ENCODE measurements around the gene TCAP.
A peak's percentile ranks its signal among the peaks of the same experiment; 100 is the strongest.
"Not testable (repeated sequence)": the region's sequence is repeated elsewhere in the genome, so short reads cannot be mapped to it uniquely, and the experiment has no call there.

Gene TCAP

DNA sequence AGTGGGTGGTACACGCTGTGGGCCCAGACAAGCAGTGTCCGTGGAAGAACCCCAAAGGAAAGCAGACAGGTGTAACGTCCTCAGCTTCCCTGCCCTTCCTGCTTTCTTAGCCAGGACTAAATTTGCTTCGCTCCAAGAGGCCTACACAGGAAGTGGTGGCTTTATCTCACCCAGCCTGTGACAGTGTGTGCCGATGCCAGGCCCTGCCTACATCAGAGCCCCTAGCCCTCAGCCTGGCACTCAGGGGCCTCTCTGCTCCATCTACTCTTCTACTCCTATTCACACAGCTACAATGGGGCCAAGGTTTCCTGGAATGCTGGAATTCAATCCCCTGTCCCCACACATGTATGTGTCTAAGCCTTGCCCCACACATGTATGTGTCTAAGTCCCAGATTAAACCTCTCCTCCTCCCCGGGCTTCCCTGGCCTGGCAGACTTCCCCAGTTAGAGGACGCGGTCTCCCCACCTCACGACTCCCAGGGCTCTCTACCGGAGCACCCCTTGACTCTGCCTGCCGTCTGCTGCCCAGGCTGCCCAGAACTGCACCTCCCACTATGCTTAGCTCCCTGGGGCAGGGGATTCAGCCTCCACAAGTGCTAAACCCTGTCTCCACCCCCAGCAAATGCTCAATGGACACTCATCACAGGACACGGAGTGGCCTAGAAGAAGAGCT, 14.5 kb downstream of the TCAP start:
- no peak for DNase-seq (ENCODE audit: low read depth in 2 of 2)

- DNase-seq (ENCODE audit: low read depth in 2 of 2): no peak
Measured at GRCh38 chr17:39683295-39683939, 18.3 kb downstream of the TCAP start.

- no peak for DNase-seq (ENCODE audit: low read depth in 2 of 2)
Measured at GRCh38 chr17:39684369-39685192, 19.4 kb downstream of the TCAP start.

GRCh38 chr17:39687101-39687545, 22.0 kb downstream of the TCAP start:
- DNase-seq (ENCODE audit: low read depth in 2 of 2): no peak

DNA sequence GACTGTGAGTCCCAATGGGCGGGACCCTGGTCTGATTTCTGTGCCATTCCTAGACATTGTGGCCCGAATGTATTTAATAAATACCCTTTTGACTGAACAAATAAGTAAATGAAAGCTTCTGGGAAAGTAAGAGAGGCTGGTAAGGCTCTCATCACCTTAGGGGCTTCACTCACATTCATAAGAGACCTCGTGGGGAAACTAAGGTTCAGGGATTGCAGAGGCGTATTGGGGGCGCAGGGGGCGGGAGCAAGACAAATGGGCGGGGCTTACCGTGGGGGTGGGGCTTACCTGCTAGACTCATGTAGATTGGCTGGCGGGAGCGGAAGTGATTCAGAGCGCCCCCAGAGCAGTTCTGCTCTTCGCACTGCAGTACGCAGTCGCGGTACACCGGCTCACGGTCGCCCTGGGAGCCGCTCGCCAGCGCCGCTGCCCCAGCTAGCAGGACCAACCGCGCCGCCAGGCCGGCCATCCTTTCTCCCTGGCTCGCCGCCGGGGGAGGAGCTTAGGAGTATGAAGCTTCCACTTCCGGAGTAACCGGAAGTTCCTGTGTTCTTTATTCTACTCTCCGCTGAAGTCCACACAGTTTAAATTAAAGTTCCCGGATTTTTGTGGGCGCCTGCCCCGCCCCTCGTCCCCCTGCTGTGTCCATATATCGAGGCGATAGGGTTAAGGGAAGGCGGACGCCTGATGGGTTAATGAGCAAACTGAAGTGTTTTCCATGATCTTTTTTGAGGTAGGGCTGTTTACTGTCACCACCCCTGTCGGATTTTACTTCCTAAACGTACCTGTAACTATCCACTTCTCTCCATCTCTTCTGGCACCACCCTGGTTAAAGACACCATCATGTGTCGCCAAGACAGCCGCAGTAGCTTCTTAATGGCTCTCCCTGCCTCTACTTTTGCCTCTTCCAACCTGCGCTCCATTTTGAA, 22.7 kb downstream of the TCAP start, which contains the start of gene PGAP3:
PGAP3 (minus strand) TSS at position 512 of the 929 bp plus-strand sequence; CDS start at position 469, 43 bp downstream.
- peak; percentile 80 to 83 for DNase-seq (ENCODE audit: low read depth in 2 of 2)

DNA sequence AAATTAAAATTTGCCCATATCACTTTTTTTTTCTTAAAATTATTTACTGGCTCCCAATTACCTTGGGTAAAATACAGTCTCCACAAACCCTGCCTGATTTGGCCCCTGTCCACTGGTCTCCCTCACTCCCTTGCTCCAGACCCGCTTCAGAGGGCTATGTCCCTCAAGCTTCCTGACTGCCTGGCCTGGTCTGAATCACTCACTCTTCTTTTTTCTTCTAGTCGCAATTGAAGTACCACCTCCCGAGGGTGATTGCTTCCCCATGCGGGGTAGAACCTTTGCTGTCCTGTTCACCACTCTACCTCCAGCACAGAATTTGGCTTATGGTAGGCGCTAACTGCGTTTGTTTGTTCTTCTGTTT, 23.3 kb downstream of the TCAP start:
- no peak for DNase-seq (ENCODE audit: low read depth in 2 of 2)

GRCh38 chr17:39688945-39689344, 23.8 kb downstream of the TCAP start:
- DNase-seq (ENCODE audit: low read depth in 2 of 2): no peak

GRCh38 chr17:39694593-39694992, 29.4 kb downstream of the TCAP start:
- no peak for DNase-seq (ENCODE audit: low read depth in 2 of 2)

GRCh38 chr17:39695089-39695474, 29.9 kb downstream of the TCAP start:
- DNase-seq (ENCODE audit: low read depth in 2 of 2): no peak

- DNase-seq (ENCODE audit: low read depth in 2 of 2): no peak
Measured at GRCh38 chr17:39696731-39697130, 31.6 kb downstream of the TCAP start.

DNA sequence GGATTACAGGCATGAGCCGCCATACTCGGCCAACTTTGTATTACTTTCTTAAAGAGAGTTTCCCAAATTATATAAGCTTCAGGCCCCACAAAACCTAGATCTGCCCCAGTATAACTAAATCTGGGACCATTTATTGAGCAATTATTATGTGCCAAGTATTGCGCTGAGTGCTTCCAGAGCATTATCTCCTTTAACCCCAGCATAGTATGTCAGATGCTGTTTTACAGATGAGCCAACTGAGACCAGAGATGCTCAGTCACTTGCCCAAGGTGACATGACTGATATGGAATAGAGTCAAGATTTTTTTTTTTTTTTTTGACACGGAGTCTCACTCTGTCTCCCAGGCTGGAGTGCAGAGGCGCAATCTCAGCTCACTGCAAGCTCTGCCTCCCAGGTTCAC, 32.8 kb downstream of the TCAP start:
- no peak for DNase-seq (ENCODE audit: low read depth in 2 of 2)

- DNase-seq (ENCODE audit: low read depth in 2 of 2): not testable (repeated sequence)
Measured at GRCh38 chr17:39699157-39699817, 34.1 kb downstream of the TCAP start.

DNA sequence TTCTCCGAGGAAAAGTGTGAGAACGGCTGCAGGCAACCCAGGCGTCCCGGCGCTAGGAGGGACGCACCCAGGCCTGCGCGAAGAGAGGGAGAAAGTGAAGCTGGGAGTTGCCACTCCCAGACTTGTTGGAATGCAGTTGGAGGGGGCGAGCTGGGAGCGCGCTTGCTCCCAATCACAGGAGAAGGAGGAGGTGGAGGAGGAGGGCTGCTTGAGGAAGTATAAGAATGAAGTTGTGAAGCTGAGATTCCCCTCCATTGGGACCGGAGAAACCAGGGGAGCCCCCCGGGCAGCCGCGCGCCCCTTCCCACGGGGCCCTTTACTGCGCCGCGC, 34.6 kb downstream of the TCAP start, which contains the start of gene ERBB2:
ERBB2 (plus strand) TSS at position 247 of the 330 bp plus-strand sequence. CDS start 175 bp downstream, outside the sequence.
- no peak for DNase-seq (ENCODE audit: low read depth in 2 of 2)

DNA sequence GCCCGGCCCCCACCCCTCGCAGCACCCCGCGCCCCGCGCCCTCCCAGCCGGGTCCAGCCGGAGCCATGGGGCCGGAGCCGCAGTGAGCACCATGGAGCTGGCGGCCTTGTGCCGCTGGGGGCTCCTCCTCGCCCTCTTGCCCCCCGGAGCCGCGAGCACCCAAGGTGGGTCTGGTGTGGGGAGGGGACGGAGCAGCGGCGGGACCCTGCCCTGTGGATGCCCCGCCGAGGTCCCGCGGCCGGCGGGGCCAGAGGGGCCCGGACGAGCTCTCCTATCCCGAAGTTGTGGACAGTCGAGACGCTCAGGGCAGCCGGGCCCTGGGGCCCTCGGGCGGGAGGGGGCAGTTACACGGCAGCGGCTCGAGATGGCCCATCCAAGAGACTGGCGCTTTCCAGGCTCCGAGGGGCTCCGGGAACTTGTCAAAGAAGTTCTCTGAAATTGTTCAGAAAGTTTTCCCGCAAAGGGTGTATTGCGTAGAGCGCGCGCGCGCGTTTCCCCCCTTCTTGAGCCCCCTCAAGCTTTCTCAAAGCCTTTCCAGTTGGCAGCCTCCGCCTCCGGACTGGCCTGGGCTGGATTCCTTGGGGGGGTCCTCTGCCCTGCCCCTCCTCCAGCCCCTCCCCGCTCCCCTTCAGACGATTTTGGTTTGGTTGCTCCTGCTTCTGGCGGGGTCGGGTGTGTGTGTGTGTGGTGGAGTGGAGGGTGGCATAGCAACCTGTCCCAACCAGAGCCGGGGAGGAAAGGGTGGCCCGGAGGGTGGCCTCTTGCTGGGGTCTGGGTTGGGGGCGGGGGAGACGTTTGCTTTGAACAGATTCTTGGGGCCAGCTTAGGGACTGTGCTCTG, 35.2 kb downstream of the TCAP start:
- DNase-seq (ENCODE audit: low read depth in 2 of 2): no peak

DNA sequence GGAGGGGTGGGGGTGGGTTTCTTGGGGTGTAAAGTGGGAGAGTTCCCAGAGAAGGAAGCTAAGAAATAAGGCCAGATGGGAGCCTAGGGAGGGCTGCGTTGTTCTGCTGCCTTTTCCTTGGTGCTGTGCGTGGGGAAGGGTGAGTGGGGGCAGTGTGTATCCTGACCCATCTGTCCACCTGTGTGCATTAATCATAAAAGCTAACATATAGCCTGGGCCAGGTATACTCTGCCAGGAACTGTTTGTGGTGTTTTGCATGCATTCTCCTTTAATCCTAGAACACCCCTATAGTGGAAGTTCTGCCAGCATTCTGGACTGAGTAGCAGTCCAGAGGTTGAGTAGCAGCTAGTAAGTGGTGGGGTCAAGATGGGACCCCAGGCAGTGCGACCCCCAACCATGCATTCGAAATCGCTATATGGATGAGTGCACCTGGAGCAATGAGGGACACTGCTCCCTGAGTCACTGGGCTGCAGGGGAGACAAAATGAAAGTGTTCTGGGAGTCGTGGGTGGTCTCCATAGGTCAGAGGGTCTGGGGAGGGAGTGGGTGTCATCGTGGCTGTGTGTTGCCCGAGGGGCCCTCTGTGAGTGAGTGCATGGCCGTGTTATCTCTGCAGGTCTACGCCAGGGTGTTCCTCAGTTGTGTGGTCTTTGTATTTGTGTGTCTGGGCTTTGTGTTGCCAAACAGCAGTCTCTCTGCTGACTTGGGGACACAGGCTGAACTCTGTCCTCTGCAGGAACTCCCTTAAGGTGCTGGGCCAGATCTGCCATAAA, 36.0 kb downstream of the TCAP start:
- DNase-seq (ENCODE audit: low read depth in 2 of 2): no peak

DNA sequence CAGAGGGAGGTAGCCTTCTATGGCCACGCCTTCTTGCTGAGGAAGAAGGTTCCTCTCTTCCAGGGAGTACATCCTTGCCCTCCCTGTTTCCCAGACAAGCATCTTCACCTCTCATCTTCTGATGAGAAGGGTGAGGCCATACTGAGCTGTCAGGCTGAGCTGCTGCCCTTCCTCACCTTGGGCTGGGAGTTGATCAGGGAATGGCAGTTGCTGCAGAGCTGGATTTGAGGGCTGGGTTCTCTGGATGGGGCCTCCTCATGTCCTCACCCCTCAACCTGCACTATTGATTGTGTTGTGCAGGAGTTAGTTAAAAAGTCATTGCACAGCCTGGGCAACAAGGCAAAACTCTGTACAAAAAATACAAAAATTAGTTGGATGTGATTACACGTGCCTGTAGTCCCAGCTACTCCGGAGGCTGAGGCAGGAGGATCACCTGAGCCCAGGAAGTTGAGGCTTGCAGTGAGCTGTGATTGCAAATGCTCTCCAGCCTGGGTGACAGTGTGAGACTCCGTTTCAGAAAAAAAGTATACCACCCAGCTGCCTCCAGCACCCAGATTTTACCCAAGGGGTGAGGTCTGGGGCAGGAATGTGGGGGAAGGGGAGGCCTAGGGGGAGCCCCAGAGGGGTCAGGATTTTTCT, 36.8 kb downstream of the TCAP start:
- no peak for DNase-seq (ENCODE audit: low read depth in 2 of 2)

DNA sequence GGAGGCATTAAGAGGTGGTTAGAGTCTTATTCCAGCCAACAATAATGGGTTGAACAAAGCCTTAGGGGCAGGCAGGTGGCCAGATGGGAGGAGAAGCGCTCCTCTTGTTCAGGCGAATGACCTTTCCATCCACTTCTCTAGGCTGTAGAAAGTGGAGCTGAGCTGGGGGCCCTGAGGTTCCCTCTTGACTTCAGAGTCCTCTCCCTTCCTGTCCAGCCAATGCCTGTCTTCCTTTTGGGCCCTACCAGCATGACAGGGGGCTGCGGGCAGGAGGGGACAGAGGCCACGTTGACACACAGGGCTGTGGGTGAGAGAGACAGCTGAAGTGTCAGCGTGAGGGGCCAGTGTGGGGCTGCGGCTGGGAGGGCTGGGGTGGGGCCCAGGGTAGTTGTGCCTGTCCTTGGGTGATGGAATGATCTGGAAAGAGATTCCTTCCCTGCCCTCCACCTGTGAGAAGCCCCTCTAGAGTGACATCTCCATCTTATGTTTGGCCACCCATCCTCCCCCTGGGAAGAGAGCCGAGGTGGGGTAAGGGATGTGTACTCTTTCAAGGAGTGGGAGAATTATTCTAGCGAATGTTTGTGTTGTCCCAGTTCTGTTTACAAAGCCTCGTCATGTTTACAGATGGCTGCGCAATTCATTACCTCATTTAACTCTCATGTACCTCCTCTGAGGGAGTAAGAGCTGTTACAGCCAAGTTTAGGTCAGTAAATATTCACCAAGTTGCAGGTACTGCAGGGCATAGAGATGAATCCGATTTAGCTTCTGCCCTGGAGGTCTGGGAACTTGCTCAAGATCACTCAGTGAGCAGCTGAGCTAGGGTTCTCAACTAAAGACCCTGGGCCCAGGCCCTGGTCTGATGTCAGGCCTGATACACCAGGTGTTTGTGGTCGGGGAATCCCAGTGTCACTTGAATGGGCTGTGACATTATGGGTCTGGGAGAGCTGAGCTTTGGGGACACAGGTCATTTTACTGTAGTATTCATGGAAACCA, 38.0 kb downstream of the TCAP start:
- no peak for DNase-seq (ENCODE audit: low read depth in 2 of 2)

- DNase-seq (ENCODE audit: low read depth in 2 of 2): no peak
Measured at GRCh38 chr17:39703913-39704312, 38.8 kb downstream of the TCAP start.
